GM23338 (cell line): Measurements from ENCODE around the gene DBH. TPM values are rescaled to one million over a fixed set of nuclear protein-coding genes. Genes with fewer than 3 reads are reported as not detected.

Experiments used
- CTCF ChIP-seq, 2 experiments: fragments of 200-600 bp in 1 of 2; sonication (generic) in 1 of 2; conservative IDR thresholded peaks; 2 replicates each; pipeline versions ENCODE4 v1.5.1 to v1.6.1; 2016 to 2017; ENCODE audit warnings: antibody characterized with exemption in 2 of 2, low read depth in 2 of 2, mild to moderate bottlenecking in 2 of 2, moderate library complexity in 1 of 2
- ETS1 ChIP-seq: IDR thresholded peaks from 2 replicates; pipeline ENCODE4 v1.6.1; 2016; ENCODE audit warnings: antibody characterized with exemption
- EZH2 ChIP-seq: fragments of 200-600 bp; sonication (generic); IDR thresholded peaks from one replicate; pipeline ENCODE4 v1.8.0; 2017; ENCODE audit warnings: antibody characterized with exemption, mild to moderate bottlenecking, low read depth; ENCODE audit not compliant: unreplicated experiment
- JUNB ChIP-seq: IDR thresholded peaks from one replicate; pipeline ENCODE4 v1.6.1; 2016; ENCODE audit warnings: antibody characterized with exemption; ENCODE audit not compliant: unreplicated experiment
- POLR2AphosphoS5 ChIP-seq: IDR thresholded peaks from 2 replicates; pipeline ENCODE4 v1.6.1; 2016; ENCODE audit warnings: antibody characterized with exemption, low read depth
- STAT1 ChIP-seq: IDR thresholded peaks from one replicate; pipeline ENCODE4 v1.6.1; 2016; ENCODE audit warnings: antibody characterized with exemption; ENCODE audit not compliant: unreplicated experiment
- ZNF114 ChIP-seq: fragments of 250-450 bp; sonication (Bioruptor Pico); IDR thresholded peaks from 2 replicates; pipeline ENCODE4 v1.5.0; 2020; ENCODE audit warnings: mild to moderate bottlenecking, moderate library complexity
- ZNF331 ChIP-seq: fragments of 250-450 bp; sonication (Bioruptor Pico); IDR thresholded peaks from 2 replicates; pipeline ENCODE4 v1.5.0; 2020; ENCODE audit warnings: low read depth, mild to moderate bottlenecking, moderate library complexity
- polyA plus RNA-seq: library from polyadenylated mRNA; unstranded; fragments of >200 nt; fragmentation: Nextera tagmentation; extraction: Ambion mirVana; gene quantifications from 2 replicates; pipeline ENCODE4 v1.2.1, GENCODE V29; 2016
- total RNA-seq: library from RNA; depleted of rRNA; stranded (reverse); fragments of >200 nt; shearing (Covaris generic); gene quantifications from 2 replicates; pipeline ENCODE4 v1.2.3, GENCODE V29; 2014
- TF ChIP-seq, protein P1 (sequence below): fragments of 250-450 bp; sonication (Bioruptor Pico); IDR thresholded peaks from 2 replicates; pipeline ENCODE4 v1.5.0; 2020; ENCODE audit warnings: mild to moderate bottlenecking, moderate library complexity

Gene DBH
- total and polyA plus RNA-seq, 2 experiments from 2014 or later: 0.08 to 0.24 TPM

DNA sequence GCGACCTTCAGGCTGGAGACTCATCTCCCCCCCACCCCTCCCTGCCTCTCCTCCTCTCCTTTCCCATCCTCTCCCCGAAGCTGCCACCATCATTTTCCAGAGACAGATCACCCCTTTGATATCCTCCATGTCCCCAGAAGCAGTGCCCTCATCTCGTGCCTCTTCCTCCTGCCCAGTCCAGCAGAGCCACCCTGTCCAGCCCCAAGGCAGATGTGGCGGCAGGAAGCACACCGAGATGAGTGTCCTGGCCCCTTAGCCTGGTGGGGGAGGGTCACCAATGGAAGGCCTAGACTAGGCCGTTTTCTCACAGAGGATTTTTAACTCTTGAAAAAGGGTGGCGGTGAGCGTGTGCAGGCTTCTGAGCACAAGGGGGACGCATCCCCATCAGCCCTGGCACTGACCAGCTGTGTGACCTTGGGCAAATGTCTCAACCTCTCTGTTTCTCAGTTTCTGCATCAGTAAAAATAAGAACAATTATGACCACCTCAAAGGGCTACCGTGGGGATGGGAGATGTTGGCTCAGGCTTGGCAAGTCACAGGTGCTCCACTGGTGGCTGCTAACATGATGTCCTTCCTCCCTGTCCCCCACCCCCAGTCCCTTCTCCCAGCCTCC, 53.1 kb downstream of the DBH start (continued):
- TF ChIP-seq, protein P1, sequence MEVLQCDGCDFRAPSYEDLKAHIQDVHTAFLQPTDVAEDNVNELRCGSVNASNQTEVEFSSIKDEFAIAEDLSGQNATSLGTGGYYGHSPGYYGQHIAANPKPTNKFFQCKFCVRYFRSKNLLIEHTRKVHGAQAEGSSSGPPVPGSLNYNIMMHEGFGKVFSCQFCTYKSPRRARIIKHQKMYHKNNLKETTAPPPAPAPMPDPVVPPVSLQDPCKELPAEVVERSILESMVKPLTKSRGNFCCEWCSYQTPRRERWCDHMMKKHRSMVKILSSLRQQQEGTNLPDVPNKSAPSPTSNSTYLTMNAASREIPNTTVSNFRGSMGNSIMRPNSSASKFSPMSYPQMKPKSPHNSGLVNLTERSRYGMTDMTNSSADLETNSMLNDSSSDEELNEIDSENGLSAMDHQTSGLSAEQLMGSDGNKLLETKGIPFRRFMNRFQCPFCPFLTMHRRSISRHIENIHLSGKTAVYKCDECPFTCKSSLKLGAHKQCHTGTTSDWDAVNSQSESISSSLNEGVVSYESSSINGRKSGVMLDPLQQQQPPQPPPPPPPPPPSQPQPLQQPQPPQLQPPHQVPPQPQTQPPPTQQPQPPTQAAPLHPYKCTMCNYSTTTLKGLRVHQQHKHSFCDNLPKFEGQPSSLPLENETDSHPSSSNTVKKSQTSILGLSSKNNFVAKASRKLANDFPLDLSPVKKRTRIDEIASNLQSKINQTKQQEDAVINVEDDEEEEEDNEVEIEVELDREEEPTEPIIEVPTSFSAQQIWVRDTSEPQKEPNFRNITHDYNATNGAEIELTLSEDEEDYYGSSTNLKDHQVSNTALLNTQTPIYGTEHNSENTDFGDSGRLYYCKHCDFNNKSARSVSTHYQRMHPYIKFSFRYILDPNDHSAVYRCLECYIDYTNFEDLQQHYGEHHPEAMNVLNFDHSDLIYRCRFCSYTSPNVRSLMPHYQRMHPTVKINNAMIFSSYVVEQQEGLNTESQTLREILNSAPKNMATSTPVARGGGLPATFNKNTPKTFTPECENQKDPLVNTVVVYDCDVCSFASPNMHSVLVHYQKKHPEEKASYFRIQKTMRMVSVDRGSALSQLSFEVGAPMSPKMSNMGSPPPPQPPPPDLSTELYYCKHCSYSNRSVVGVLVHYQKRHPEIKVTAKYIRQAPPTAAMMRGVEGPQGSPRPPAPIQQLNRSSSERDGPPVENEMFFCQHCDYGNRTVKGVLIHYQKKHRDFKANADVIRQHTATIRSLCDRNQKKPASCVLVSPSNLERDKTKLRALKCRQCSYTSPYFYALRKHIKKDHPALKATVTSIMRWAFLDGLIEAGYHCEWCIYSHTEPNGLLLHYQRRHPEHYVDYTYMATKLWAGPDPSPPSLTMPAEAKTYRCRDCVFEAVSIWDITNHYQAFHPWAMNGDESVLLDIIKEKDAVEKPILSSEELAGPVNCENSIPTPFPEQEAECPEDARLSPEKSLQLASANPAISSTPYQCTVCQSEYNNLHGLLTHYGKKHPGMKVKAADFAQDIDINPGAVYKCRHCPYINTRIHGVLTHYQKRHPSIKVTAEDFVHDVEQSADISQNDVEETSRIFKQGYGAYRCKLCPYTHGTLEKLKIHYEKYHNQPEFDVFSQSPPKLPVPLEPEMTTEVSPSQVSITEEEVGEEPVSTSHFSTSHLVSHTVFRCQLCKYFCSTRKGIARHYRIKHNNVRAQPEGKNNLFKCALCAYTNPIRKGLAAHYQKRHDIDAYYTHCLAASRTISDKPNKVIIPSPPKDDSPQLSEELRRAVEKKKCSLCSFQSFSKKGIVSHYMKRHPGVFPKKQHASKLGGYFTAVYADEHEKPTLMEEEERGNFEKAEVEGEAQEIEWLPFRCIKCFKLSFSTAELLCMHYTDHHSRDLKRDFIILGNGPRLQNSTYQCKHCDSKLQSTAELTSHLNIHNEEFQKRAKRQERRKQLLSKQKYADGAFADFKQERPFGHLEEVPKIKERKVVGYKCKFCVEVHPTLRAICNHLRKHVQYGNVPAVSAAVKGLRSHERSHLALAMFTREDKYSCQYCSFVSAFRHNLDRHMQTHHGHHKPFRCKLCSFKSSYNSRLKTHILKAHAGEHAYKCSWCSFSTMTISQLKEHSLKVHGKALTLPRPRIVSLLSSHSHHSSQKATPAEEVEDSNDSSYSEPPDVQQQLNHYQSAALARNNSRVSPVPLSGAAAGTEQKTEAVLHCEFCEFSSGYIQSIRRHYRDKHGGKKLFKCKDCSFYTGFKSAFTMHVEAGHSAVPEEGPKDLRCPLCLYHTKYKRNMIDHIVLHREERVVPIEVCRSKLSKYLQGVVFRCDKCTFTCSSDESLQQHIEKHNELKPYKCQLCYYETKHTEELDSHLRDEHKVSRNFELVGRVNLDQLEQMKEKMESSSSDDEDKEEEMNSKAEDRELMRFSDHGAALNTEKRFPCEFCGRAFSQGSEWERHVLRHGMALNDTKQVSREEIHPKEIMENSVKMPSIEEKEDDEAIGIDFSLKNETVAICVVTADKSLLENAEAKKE (CRISPR knock-in tag): no peak
- TF ChIP-seq STAT1: no peak
- TF ChIP-seq POLR2AphosphoS5: no peak
- no peak for TF ChIP-seq CTCF (conservative IDR thresholded peaks at IDR 0.05; ENCODE audit: low read depth in 2 of 2)
- no peak for TF ChIP-seq ETS1
- TF ChIP-seq ZNF331 (CRISPR knock-in tag): no peak
- TF ChIP-seq ZNF114 (CRISPR knock-in tag): no peak
- no peak for TF ChIP-seq JUNB
- TF ChIP-seq EZH2: no peak
